A673 (cell line): ENCODE results near the gene AADACL2.

Experiments used
- EZH2 ChIP-seq: fragments of 200-600 bp; sonication (generic); IDR thresholded peaks from 2 replicates; pipeline ENCODE4 v1.6.1; 2017; ENCODE audit warnings: borderline replicate concordance, low read depth, mild to moderate bottlenecking, mixed read lengths, antibody characterized with exemption, low read length; ENCODE audit not compliant: poor library complexity, severe bottlenecking
- TF ChIP-seq, protein P1 (sequence below): fragments of 300-800, 200-600 bp; sonication (generic); conservative IDR thresholded peaks from 2 replicates; pipeline ENCODE4 v1.5.1; 2017; ENCODE audit warnings: low read depth, mild to moderate bottlenecking, antibody characterized with exemption, low read length, moderate library complexity, mixed read lengths

DNA sequence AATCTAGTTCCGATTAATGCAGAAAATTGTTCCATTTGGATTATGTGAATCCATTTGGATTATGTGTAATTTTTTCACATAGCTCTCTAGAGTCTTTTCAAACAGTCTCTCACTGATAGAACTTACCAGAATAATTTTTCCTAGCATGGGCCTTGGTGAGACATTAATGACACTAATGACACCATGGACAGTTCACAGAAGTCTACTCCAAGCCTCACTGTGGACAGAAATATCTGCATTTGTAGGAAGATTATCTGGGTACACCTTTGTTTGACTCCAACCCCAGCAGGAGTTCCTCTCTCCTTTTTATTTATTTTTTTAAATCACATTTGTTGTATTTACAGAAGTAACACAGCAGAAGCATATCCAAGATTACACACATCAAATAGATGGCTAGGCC lies 27.9 kb downstream of the AADACL2 start:
- TF ChIP-seq, protein P1, sequence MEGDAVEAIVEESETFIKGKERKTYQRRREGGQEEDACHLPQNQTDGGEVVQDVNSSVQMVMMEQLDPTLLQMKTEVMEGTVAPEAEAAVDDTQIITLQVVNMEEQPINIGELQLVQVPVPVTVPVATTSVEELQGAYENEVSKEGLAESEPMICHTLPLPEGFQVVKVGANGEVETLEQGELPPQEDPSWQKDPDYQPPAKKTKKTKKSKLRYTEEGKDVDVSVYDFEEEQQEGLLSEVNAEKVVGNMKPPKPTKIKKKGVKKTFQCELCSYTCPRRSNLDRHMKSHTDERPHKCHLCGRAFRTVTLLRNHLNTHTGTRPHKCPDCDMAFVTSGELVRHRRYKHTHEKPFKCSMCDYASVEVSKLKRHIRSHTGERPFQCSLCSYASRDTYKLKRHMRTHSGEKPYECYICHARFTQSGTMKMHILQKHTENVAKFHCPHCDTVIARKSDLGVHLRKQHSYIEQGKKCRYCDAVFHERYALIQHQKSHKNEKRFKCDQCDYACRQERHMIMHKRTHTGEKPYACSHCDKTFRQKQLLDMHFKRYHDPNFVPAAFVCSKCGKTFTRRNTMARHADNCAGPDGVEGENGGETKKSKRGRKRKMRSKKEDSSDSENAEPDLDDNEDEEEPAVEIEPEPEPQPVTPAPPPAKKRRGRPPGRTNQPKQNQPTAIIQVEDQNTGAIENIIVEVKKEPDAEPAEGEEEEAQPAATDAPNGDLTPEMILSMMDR, result no peak
- TF ChIP-seq EZH2, result no peak
